Neutrophil (primary cell): ENCODE results near the gene STAT3.
A peak's percentile ranks its signal among the peaks of the same experiment; 100 is the strongest.

Experiments
- H3K27ac ChIP-seq: fragments of 200-600 bp; sonication (generic); 2 replicates; pipeline ENCODE4 v1.5.1; 2016; ENCODE audit warnings: mild to moderate bottlenecking, moderate library complexity
- H3K27me3 ChIP-seq: fragments of 200-600 bp; sonication (generic); 2 replicates; pipeline ENCODE4 v1.6.0; 2016; ENCODE audit warnings: mild to moderate bottlenecking
- H3K36me3 ChIP-seq: fragments of 200-600 bp; sonication (generic); 2 replicates; pipeline ENCODE4 v1.5.1; 2017
- H3K4me1 ChIP-seq, 2 experiments: fragments of 200-600 bp in 1 of 2; sonication (generic) in 1 of 2; 1 replicate in 1 of 2; 2 replicates in 1 of 2; pipeline versions ENCODE4 v1.5.1 to v1.6.1; 2013 to 2016; ENCODE audit warnings: low read depth in 1 of 2, low read length in 1 of 2, mild to moderate bottlenecking in 1 of 2, moderate library complexity in 1 of 2; ENCODE audit not compliant: control insufficient read depth in 1 of 2, insufficient read depth in 1 of 2
- H3K4me3 ChIP-seq, 2 experiments: fragments of 200-600 bp in 1 of 2; sonication (generic) in 1 of 2; 1 replicate in 1 of 2; 2 replicates in 1 of 2; pipeline ENCODE4 v1.5.1; 2013 to 2016; ENCODE audit warnings: low read depth in 1 of 2, low read length in 1 of 2, mild to moderate bottlenecking in 1 of 2, moderate library complexity in 1 of 2
- H3K9me3 ChIP-seq: fragments of 200-600 bp; sonication (generic); 2 replicates; pipeline ENCODE4 v1.5.1; 2016
- CTCF ChIP-seq: fragments of 200-600 bp; sonication (generic); IDR thresholded peaks from 2 replicates; pipeline ENCODE4 v1.5.1; 2016; ENCODE audit warnings: antibody characterized with exemption

The STAT3 gene

GRCh38 chr17:42346481-42346880 lies 41.8 kb downstream of the STAT3 start:
- Histone ChIP-seq H3K9me3 (no peaks in the 10 kb centered on the region), H3K36me3 (peaks cover 67% of the 10 kb centered on the region), H3K27ac (peak overlapping the region; percentile 39)

GRCh38 chr17:42345396-42346073 lies 42.7 kb downstream of the STAT3 start:
- no peak for TF ChIP-seq CTCF
- H3K27ac ChIP-seq: peak overlapping the region; percentile 39
- peaks cover 76% of the 10 kb centered on the region for H3K36me3 ChIP-seq
- peaks cover 0 to 4% of the 10 kb centered on the region in 2 experiments for H3K4me1 ChIP-seq
- H3K4me3 ChIP-seq: no peak overlapping the region
- H3K9me3 ChIP-seq: no peaks in the 10 kb centered on the region
- no peaks in the 10 kb centered on the region for H3K27me3 ChIP-seq

More at GRCh38 chr17:42346481-42346880, 41.8 kb downstream of the STAT3 start:
- Histone ChIP-seq H3K27me3 (no peaks in the 10 kb centered on the region), H3K4me3 (no peak overlapping the region), H3K4me1 (peaks cover 0 to 4% of the 10 kb centered on the region in 2 experiments)
- TF ChIP-seq CTCF: no peak

- Histone ChIP-seq H3K27ac (no peak overlapping the region), H3K4me3 (no peak overlapping the region), H3K27me3 (no peaks in the 10 kb centered on the region), H3K36me3 (peaks cover 91% of the 10 kb centered on the region), H3K9me3 (no peaks in the 10 kb centered on the region), H3K4me1 (peaks cover 0 to 4% of the 10 kb centered on the region in 2 experiments)
- TF ChIP-seq CTCF: no peak
Measured at GRCh38 chr17:42342242-42343008, 45.8 kb downstream of the STAT3 start.

GRCh38 chr17:42341568-42341967 lies 46.7 kb downstream of the STAT3 start:
- Histone ChIP-seq H3K9me3 (no peaks in the 10 kb centered on the region), H3K4me1 (peaks cover 0 to 4% of the 10 kb centered on the region in 2 experiments), H3K27ac (peak overlapping the region; percentile 40), H3K27me3 (no peaks in the 10 kb centered on the region), H3K36me3 (peaks cover 94% of the 10 kb centered on the region), H3K4me3 (no peak overlapping the region)
- no peak for TF ChIP-seq CTCF

- Histone ChIP-seq H3K9me3 (no peaks in the 10 kb centered on the region), H3K4me3 (no peak overlapping the region), H3K36me3 (peaks cover 94% of the 10 kb centered on the region), H3K27ac (peak overlapping the region; percentile 40), H3K4me1 (no peaks in the 10 kb centered on the region), H3K27me3 (no peaks in the 10 kb centered on the region)
- TF ChIP-seq CTCF: no peak
Measured at GRCh38 chr17:42340691-42341127, 47.5 kb downstream of the STAT3 start.
